Prostate gland (tissue), 2 donors: ENCODE measurements around the gene ATP13A1.

Source experiments
- POLR2A ChIP-seq: fragments of 450-650 bp; IDR thresholded peaks from one replicate; pipeline ENCODE4 v1.6.1; 2016; ENCODE audit warnings: antibody characterized with exemption, mild to moderate bottlenecking
- TF ChIP-seq, protein P1 (sequence below), 4 experiments: fragments of 200-600 bp in 2 of 4; fragments of 450-650 bp in 2 of 4; sonication (generic) in 2 of 4; IDR thresholded peaks; 1 replicate in 3 of 4; 2 replicates in 1 of 4; pipeline ENCODE4 v1.5.1; 2016 to 2019; ENCODE audit warnings: antibody characterized with exemption in 4 of 4, mild to moderate bottlenecking in 2 of 4, moderate library complexity in 2 of 4

DNA sequence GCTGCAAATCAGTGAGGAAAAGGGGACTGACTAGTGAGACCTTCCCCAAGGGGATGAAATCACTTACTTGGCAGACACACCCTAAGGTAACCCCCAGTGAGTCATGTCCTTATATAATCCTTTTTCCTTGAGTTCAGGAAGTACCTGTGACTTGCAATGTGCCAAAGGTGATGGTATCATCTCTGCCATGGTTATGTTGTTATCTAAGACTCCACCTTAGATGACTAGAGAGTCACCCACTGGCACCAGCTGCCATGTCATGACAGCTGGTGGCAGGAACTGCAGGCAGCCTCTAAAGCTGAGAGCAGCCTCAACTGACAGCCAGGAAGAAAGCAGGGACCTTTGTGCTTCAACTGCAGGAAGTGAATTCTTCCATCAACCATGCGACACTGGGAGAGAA, 57.5 kb downstream of the ATP13A1 start:
- TF ChIP-seq, protein P1, sequence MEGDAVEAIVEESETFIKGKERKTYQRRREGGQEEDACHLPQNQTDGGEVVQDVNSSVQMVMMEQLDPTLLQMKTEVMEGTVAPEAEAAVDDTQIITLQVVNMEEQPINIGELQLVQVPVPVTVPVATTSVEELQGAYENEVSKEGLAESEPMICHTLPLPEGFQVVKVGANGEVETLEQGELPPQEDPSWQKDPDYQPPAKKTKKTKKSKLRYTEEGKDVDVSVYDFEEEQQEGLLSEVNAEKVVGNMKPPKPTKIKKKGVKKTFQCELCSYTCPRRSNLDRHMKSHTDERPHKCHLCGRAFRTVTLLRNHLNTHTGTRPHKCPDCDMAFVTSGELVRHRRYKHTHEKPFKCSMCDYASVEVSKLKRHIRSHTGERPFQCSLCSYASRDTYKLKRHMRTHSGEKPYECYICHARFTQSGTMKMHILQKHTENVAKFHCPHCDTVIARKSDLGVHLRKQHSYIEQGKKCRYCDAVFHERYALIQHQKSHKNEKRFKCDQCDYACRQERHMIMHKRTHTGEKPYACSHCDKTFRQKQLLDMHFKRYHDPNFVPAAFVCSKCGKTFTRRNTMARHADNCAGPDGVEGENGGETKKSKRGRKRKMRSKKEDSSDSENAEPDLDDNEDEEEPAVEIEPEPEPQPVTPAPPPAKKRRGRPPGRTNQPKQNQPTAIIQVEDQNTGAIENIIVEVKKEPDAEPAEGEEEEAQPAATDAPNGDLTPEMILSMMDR (IDR thresholded peaks at IDR 0.05) = no peak
- no peak for TF ChIP-seq POLR2A
